DND-41 (cell line): Measurements from ENCODE around the gene PRAMEF12.
"Not testable (repeated sequence)": the region's sequence is repeated elsewhere in the genome, so short reads cannot be mapped to it uniquely, and the experiment has no call there.

ENCODE experiments used
- EZH2 ChIP-seq: IDR thresholded peaks from 3 replicates; pipeline ENCODE4 v1.6.1; 2012; ENCODE audit warnings: borderline replicate concordance, low read depth, mild to moderate bottlenecking, moderate library complexity, low read length, inconsistent platforms; ENCODE audit not compliant: severe bottlenecking
- TF ChIP-seq, protein P1 (sequence below): IDR thresholded peaks from 2 replicates; pipeline ENCODE4 v1.5.1; 2012; ENCODE audit warnings: borderline replicate concordance, low read length, moderate library complexity, mild to moderate bottlenecking; ENCODE audit not compliant: poor library complexity, severe bottlenecking; ENCODE audit errors: extremely low read depth

DNA sequence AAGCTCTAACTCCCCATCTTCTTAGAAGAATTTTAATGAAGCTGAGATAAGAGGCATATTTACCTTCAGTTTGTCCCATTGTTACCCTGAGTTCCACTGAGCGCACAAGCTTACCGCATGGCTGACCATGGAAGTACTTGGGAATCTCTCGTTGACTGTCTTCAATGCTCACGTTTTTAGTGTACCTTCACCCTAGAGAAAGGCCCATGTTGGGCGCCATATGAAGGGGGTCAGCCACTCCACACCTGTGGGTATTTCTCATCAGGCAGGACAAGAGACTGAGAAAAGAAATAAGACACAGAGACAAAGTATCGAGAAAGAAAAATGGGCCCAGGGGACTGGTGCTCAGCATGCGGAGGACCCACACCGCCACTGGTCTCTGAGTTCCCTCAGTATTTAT lies 11.2 kb downstream of the PRAMEF12 start:
- TF ChIP-seq, protein P1, sequence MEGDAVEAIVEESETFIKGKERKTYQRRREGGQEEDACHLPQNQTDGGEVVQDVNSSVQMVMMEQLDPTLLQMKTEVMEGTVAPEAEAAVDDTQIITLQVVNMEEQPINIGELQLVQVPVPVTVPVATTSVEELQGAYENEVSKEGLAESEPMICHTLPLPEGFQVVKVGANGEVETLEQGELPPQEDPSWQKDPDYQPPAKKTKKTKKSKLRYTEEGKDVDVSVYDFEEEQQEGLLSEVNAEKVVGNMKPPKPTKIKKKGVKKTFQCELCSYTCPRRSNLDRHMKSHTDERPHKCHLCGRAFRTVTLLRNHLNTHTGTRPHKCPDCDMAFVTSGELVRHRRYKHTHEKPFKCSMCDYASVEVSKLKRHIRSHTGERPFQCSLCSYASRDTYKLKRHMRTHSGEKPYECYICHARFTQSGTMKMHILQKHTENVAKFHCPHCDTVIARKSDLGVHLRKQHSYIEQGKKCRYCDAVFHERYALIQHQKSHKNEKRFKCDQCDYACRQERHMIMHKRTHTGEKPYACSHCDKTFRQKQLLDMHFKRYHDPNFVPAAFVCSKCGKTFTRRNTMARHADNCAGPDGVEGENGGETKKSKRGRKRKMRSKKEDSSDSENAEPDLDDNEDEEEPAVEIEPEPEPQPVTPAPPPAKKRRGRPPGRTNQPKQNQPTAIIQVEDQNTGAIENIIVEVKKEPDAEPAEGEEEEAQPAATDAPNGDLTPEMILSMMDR: not testable (repeated sequence)
- not testable (repeated sequence) for TF ChIP-seq EZH2
